Measurements from ENCODE around the gene FLNB. TPM values are rescaled to one million over a fixed set of nuclear protein-coding genes. Genes with fewer than 3 reads are reported as not detected.
A peak's percentile ranks its signal among the peaks of the same experiment; 100 is the strongest.

The FLNB gene
- total and polyA plus RNA-seq, 10 of the 15 experiments (the other 5 are each of a cell fraction or from before 2014, with no cell fraction given) = 13.6 to 51.8 (median 26.4) TPM

DNA sequence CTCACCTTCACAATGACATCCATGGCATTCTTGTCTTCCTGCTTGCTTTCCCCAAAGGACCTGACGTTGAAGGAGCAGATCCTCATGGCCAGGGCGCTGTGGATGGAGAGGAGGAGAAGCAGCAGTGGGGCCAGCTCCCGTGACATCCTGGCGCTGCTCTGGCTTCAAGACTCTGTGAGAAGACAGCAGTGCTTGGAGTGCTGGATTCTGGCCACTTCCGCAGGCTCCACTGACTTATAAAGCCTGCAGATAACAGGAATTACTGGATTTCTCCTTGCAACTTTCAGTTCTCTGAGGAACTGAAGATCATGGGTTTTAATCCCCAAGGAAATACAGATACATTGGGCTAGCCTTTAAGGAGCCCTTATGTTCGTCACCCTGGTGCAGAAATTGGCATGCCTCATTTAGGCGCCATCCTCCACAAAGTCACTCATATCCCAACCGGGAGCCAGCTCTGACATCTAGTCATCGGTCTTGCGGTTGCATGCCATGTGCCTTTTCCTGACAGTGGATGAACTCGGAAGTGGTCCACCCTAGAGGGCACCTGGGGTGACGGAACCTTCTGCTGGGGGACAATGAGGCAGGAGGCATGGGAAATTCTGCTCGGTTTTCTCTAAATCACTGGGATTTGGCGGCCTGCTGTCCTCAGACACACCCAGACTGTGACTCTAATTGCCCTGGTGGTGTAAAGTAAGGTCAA lies 202.7 kb downstream of the FLNB start, which contains the start of gene DNASE1L3:
TSS of gene DNASE1L3 (minus strand) at position 212 of the 700 bp plus-strand sequence. CDS start at position 146, 66 bp downstream.
- ChIA-PET CTCF (interaction anchor here (1.0 to 13.5 kb wide), 4 partner anchors 16 to 202 kb away, joined by 3 to 655 read pairs (median 14); partner anchors contain the start of genes FLNB, HTD2 and RPP14), POLR2A (interaction anchor here (0.6 to 15.5 kb wide), 4 partner anchors 11 to 650 kb away, joined by 3 to 491 read pairs (median 5); no protein-coding TSS in a partner anchor), RAD21 (ENCODE audit: unreplicated experiment) (interaction anchor here (0.6 to 11.9 kb wide), 4 partner anchors 8 to 29 kb away, joined by 3 to 285 read pairs (median 18); no protein-coding TSS in a partner anchor), SMC1A (ENCODE audit: uncharacterized antibody, unreplicated experiment) (interaction anchor here (1.3 to 14.2 kb wide), 3 partner anchors 9 to 20 kb away, joined by 5 to 510 read pairs (median 228); no protein-coding TSS in a partner anchor)
- Histone ChIP-seq H3K4me2 (ENCODE audit: control insufficient read depth, insufficient read depth) (no peak within 1 kb of the TSS), H3K9me3 (replicated peaks; ENCODE audit: control insufficient read depth, insufficient read depth, low read length) (no peaks in the 10 kb centered on the region; the same call in 2 of the 3 replicates), H2AFZ (ENCODE audit: control insufficient read depth, low read depth, low read length) (no peak within 1 kb of the TSS), H3K4me1 (ENCODE audit: control insufficient read depth, insufficient read depth, low read length) (peaks cover 34% of the 10 kb centered on the region), H4K20me1 (ENCODE audit: control insufficient read depth, insufficient read depth) (no peaks in the 10 kb centered on the region), H3K79me2 (ENCODE audit: control insufficient read depth, insufficient read depth, low read length) (no peaks in the 10 kb centered on the region), H3K4me3 (no peak within 1 kb of the TSS), H3K9ac (ENCODE audit: control insufficient read depth, insufficient read depth, low read length) (no peak within 1 kb of the TSS), H3K27ac (ENCODE audit: control insufficient read depth, insufficient read depth) (no peak within 1 kb of the TSS), H3K36me3 (ENCODE audit: control insufficient read depth in 2 of 2, insufficient read depth in 2 of 2, low read length in 1 of 2) (no peaks in the 10 kb centered on the region; a peak in 1 of 4 replicates), H3K27me3 (replicated peaks in 1 of 2; ENCODE audit: control insufficient read depth in 2 of 2, insufficient read depth in 2 of 2, low read length in 1 of 2) (no peaks in the 10 kb centered on the region)
- 71% methylated on average over 14 of the region's 14 CpGs for WGBS (ENCODE audit: insufficient coverage, insufficient replicate concordance, low lambda C conversion rate, missing lambda C conversion rate)
- TF ChIP-seq, protein P1, sequence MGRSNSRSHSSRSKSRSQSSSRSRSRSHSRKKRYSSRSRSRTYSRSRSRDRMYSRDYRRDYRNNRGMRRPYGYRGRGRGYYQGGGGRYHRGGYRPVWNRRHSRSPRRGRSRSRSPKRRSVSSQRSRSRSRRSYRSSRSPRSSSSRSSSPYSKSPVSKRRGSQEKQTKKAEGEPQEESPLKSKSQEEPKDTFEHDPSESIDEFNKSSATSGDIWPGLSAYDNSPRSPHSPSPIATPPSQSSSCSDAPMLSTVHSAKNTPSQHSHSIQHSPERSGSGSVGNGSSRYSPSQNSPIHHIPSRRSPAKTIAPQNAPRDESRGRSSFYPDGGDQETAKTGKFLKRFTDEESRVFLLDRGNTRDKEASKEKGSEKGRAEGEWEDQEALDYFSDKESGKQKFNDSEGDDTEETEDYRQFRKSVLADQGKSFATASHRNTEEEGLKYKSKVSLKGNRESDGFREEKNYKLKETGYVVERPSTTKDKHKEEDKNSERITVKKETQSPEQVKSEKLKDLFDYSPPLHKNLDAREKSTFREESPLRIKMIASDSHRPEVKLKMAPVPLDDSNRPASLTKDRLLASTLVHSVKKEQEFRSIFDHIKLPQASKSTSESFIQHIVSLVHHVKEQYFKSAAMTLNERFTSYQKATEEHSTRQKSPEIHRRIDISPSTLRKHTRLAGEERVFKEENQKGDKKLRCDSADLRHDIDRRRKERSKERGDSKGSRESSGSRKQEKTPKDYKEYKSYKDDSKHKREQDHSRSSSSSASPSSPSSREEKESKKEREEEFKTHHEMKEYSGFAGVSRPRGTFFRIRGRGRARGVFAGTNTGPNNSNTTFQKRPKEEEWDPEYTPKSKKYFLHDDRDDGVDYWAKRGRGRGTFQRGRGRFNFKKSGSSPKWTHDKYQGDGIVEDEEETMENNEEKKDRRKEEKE (IDR thresholded peaks at IDR 0.05) = no peak
- no peak for TF ChIP-seq FOXK2 (IDR thresholded peaks at IDR 0.05)
- no peak for TF ChIP-seq EED (IDR thresholded peaks at IDR 0.05; ENCODE audit: low read depth)
- no peak for TF ChIP-seq POU2F2 (IDR thresholded peaks at IDR 0.05; ENCODE audit: borderline replicate concordance, low read depth, low read length)
- TF ChIP-seq IKZF1 (conservative IDR thresholded peaks at IDR 0.05) = 0 out of 2 replicates have a peak, but pooled peaks have one; percentile 38
- no peak for TF ChIP-seq RAD51 (IDR thresholded peaks at IDR 0.05)
- DNase-seq (ENCODE audit: low read depth, low spot score) = no peak
- no TSS peak for BruUV-seq (replicated peaks)
- FAIRE-seq = no peak
- in situ Hi-C loops (cut with MboI) = loop anchor here (25.0 kb wide), 1 partner anchor 1176 kb away; no protein-coding TSS in a partner anchor
- ATAC-seq = no peak
- intact Hi-C loops (cut with micrococcal nuclease; ENCODE audit: unreplicated experiment) = no loop called here

Measured in GM12878 (cell line).